ENCODE results near the gene IQCH.

DNA sequence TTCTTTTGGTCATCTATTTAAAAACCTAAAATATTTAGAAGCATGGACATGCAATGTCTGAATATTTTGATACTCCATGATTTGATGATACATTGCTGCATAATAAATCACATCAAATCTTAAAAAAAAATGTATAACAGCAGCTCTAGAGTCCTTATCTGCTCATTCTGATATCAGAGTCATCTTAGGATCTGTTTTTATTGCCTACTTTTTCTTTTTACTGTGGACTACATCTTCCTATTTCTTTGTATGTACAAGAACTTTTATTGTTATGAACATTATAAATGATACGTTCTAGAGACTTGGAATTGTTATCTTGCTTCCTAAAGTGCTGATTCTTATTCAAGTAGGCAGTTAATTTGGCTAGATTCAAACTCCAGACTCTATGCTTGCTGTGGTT is 72.7 kb downstream of the IQCH start:
- TF ChIP-seq CTCF (IDR thresholded peaks at IDR 0.05), result no peak
- no peak for TF ChIP-seq POLR2AphosphoS5 (IDR thresholded peaks at IDR 0.05; ENCODE audit: insufficient read depth in 1 of 2, low read depth in 1 of 2)
- no peak for TF ChIP-seq POLR2A (IDR thresholded peaks at IDR 0.05)

Measured in vagina (tissue), 2 donors.